ENCODE data around the gene HPS3.

DNA sequence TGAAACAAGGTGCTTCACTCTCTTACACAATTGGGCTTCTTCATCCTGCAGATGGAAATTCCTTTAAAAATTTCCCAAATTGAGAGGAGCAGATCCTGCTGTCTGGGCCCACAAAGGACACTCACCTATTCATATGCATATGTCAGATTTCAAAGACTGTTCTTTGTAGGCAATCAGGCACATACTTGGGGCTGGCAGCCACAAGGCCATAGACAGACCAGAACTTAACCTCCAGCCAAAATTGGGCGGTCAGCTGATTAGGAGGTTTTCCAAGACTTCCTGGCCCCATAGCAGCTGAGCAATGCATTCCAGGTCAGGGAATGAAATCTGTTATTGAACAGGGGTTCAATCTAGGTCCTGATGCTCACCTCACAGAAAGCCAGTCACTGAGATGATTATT is 15.0 kb upstream of the HPS3 start:
- TF ChIP-seq POLR2A (IDR thresholded peaks at IDR 0.05) (no peak), POLR2AphosphoS5 (IDR thresholded peaks at IDR 0.05) (no peak)

All from suprapubic skin (tissue), 4 donors.